ENCODE data around the gene LINC01488. TPM values are rescaled to one million over a fixed set of nuclear protein-coding genes. Genes with fewer than 3 reads are reported as not detected.
A peak's percentile ranks its signal among the peaks of the same experiment; 100 is the strongest.

Gene LINC01488
- total RNA-seq, 1 experiment from 2014 or later = not detected

DNA sequence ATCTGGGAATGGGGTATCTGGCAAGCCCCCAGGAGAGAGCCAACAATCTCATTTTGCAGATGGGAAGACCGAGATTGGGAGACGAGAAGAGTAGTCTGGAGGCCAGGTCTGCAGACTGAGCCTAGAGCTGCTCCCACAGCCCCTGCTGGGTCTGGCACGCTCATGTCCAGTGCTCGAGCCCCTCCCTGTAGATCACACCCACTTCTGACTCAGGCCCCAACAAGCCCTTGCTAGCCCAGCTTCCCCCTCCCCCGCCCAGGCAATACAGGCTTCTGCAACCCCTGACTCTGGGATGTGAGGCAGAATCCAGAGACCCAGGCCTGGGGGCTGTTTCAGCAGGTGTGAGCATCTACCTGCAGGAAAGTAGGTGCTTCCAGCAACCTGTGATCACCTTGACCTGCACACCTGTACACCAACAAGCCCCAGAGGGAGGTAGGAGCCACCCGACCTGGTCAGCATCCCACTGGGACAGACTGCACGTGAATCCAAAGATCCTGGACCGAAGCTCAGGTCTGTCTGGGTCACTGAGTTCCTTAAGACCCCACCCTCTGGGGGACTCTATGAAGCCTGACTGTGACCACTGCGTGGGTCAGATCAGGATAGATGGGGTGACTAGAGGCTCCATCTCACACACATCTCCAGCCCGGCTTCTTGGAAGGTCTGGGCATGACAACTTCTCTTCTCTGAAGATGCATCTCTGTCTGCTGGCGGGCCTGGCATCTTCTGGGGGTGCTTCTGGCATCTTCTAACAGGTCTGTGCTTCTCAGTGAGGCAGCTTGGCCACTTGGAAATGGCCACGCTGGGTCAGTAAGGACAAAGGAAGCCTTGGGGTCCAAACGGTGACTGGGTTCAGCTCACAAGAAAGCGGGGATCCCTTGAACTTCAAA, 29.3 kb downstream of the LINC01488 start:
- Histone ChIP-seq H4K20me1 (ENCODE audit: insufficient read depth) (no peaks in the 10 kb centered on the region), H3K79me2 (ENCODE audit: insufficient read depth, low read length) (no peaks in the 10 kb centered on the region), H3K36me3 (ENCODE audit: control insufficient read depth in 1 of 2, insufficient read depth in 2 of 2, low read length in 2 of 2) (no peaks in the 10 kb centered on the region), H3K27me3 (ENCODE audit: insufficient read depth, low read length) (no peaks in the 10 kb centered on the region), H3K4me1 (ENCODE audit: control insufficient read depth in 1 of 2, insufficient read depth in 2 of 2, low read length in 2 of 2) (peaks cover 0 to 25% of the 10 kb centered on the region in 2 experiments; a peak in 3 of 4 replicates), H3K9me2 (ENCODE audit: insufficient read depth) (no peaks in the 10 kb centered on the region), H3K9me3 (ENCODE audit: control insufficient read depth in 1 of 2, insufficient read depth in 1 of 2, low read depth in 1 of 2, low read length in 2 of 2) (no peaks in the 10 kb centered on the region), H3K4me3 (replicated peaks in 1 of 2; ENCODE audit: low read depth in 1 of 2, low read length in 2 of 2) (no peak overlapping the region), H3K4me2 (ENCODE audit: low read length) (peak overlapping the region; percentile 56), H3K27ac (ENCODE audit: low read depth, low read length) (no peak overlapping the region), H3K9ac (ENCODE audit: low read length) (no peak overlapping the region), H2AFZ (ENCODE audit: low read depth, low read length, poor library complexity, severe bottlenecking) (no peak overlapping the region)
- no TSS peak for BruUV-seq (replicated peaks)
- CTCF ChIA-PET = no interaction called here
- TF ChIP-seq EZH2phosphoT487 (IDR thresholded peaks at IDR 0.05; ENCODE audit: borderline replicate concordance) = no peak
- TF ChIP-seq, protein P1, sequence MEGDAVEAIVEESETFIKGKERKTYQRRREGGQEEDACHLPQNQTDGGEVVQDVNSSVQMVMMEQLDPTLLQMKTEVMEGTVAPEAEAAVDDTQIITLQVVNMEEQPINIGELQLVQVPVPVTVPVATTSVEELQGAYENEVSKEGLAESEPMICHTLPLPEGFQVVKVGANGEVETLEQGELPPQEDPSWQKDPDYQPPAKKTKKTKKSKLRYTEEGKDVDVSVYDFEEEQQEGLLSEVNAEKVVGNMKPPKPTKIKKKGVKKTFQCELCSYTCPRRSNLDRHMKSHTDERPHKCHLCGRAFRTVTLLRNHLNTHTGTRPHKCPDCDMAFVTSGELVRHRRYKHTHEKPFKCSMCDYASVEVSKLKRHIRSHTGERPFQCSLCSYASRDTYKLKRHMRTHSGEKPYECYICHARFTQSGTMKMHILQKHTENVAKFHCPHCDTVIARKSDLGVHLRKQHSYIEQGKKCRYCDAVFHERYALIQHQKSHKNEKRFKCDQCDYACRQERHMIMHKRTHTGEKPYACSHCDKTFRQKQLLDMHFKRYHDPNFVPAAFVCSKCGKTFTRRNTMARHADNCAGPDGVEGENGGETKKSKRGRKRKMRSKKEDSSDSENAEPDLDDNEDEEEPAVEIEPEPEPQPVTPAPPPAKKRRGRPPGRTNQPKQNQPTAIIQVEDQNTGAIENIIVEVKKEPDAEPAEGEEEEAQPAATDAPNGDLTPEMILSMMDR (IDR thresholded peaks at IDR 0.05 in 2 of 3, conservative IDR thresholded peaks at IDR 0.05 in 1 of 3; ENCODE audit: borderline replicate concordance in 1 of 3, insufficient read depth in 1 of 3, low read depth in 2 of 3, low read length in 2 of 3) = no peak
- no peak for TF ChIP-seq CEBPB (IDR thresholded peaks at IDR 0.05; ENCODE audit: low read depth)
- TF ChIP-seq SIN3A (IDR thresholded peaks at IDR 0.05; ENCODE audit: low read depth) = no peak
- TF ChIP-seq RAD21 (IDR thresholded peaks at IDR 0.05; ENCODE audit: low read depth) = no peak
- no peak for TF ChIP-seq EZH2 (IDR thresholded peaks at IDR 0.05)
- TF ChIP-seq ATF3 (IDR thresholded peaks at IDR 0.05) = no peak
- TF ChIP-seq ZFX (IDR thresholded peaks at IDR 0.05) = no peak
- no peak for TF ChIP-seq ZNF274 (IDR thresholded peaks at IDR 0.05; ENCODE audit: low read depth, low read length)
- TF ChIP-seq ELF1 (IDR thresholded peaks at IDR 0.05; ENCODE audit: borderline replicate concordance, low read depth) = no peak
- TF ChIP-seq SP1 (IDR thresholded peaks at IDR 0.05; ENCODE audit: low read depth) = no peak
- no peak for TF ChIP-seq JUND (IDR thresholded peaks at IDR 0.05)
- TF ChIP-seq POLR2A (IDR thresholded peaks at IDR 0.05; ENCODE audit: borderline replicate concordance, extremely low read depth, insufficient read depth, insufficient read length) = no peak
- TF ChIP-seq TCF7L2 (IDR thresholded peaks at IDR 0.05; ENCODE audit: borderline replicate concordance, extremely low read depth, insufficient read depth, insufficient read length) = no peak
- no peak for TF ChIP-seq SRF (IDR thresholded peaks at IDR 0.05; ENCODE audit: low read depth)
- TF ChIP-seq EGR1 (IDR thresholded peaks at IDR 0.05; ENCODE audit: low read depth) = no peak
- TF ChIP-seq POLR2AphosphoS5 (IDR thresholded peaks at IDR 0.05; ENCODE audit: low read depth, low read length) = no peak
- intact Hi-C loops (cut with micrococcal nuclease) = no loop called here
- RAD21 ChIA-PET (ENCODE audit: low non-redundant PET in 1 of 2, low total read pairs in 2 of 2, uncharacterized antibody in 2 of 2, unreplicated experiment in 2 of 2) = no interaction called here
- DNase-seq (ENCODE audit: low read depth, low spot score) (no peak), ATAC-seq (peak; percentile 70)
- POLR2A ChIA-PET = no interaction called here
